ENCODE measurements around the gene MYBBP1A.

Gene MYBBP1A

DNA sequence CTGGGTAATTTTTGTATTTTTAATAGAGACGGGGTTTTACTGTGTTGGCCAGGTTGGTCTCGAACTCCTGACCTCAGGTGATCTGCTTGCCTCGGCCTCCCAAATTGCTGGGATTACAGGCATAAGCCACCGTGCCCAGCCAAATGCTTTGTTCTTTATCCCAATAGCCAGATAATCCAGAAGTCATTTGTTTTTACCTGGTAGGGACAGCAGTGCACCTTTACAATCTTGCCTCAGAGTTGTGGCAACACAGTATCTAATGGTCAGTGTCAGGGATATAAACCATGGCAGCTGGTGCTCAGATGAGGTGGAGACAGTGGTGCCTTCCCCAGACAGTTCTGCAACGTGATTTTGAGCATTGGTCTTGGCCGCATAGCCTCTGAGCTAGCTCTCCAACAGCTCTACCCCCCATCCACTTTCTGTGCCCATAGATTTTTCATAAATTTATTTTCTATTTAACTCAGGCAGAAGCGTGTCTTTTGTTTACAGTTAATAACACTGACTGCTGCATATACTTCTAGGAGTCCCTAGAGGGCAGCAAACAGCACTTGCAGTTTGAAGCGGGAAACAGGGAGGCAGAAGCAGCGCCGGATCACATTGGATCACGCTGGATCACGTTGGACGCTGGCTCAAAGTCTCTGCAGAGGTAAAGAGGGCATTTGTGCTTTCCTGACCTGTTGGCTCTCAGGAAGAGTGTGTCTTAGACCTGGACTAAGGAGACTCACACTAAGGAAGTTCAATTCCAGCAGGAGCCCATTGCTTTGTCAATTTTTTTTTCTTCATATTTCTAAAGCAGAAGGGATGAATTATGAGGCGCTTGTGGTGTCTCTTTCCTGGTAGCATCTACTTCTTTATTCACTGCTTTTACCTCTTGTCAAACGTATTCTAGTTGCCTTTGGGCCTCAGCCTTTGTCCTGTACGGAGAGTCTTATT is 10.3 kb upstream of the MYBBP1A start:
- FAIRE-seq = peak; percentile 46

- no peak for FAIRE-seq
These were observed 7.1 kb upstream of the MYBBP1A start for GRCh38 chr17:4562015-4562969.

- peak; percentile 33 for FAIRE-seq
These were observed 5.7 kb upstream of the MYBBP1A start for GRCh38 chr17:4560837-4561256.

GRCh38 chr17:4560421-4560820 is 5.2 kb upstream of the MYBBP1A start, which contains the start of gene GGT6:
Gene GGT6 (minus strand): TSS chr17:4560577. CDS start chr17:4560521, 56 bp downstream.
- no peak for FAIRE-seq

DNA sequence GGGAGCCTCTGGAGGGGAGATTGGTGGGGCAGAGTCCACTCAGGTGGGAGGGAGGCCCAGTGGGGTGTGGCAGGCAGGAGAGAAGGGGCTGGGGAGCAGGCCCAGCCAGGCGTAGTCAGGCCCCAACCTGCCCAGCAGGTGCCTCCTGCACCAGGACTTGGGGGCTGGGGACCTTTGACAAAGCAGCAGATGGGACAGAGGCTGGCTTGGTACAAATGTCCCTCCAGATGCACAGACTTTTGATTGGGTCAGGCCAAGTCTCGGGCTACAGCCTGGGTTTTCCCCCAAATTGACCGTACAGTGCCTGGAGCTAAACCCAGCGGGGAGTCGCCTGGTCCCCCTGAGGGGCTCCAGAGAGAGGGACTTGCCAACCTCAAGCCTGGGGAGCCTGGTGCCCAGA is 4.8 kb upstream of the MYBBP1A start:
- no peak for FAIRE-seq

DNA sequence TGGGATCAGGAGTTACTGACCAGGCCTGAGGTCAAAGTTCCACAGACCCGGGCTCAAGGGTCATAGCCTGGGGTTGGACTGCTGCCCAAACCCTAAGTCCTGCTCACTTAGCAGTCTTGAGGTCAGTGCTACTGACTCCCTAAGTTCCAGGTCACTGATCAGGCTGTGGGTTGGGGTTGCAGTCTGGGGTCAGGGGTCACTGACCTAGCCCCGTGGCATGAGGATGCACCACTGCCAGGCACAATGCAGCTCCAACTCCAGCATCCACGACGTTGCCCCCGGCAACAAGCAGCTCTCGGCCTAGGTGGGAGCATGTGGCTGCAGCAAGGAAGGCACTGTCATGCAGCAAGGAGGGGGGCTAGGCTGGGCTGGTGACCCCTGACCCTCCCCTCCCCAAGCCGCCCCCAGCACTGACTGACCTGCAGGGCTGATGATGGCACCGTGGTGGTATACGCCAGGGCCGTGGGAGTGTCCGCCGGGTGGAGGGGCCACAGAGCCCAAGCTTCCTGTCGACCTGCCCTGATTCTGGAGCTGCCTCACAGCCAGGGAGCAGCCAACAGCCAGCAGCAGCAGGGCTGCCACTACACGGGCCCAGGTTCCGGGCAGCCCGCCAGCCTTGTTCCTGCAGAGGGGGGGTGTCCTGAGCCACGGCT is 4.1 kb upstream of the MYBBP1A start:
- FAIRE-seq = no peak

DNA sequence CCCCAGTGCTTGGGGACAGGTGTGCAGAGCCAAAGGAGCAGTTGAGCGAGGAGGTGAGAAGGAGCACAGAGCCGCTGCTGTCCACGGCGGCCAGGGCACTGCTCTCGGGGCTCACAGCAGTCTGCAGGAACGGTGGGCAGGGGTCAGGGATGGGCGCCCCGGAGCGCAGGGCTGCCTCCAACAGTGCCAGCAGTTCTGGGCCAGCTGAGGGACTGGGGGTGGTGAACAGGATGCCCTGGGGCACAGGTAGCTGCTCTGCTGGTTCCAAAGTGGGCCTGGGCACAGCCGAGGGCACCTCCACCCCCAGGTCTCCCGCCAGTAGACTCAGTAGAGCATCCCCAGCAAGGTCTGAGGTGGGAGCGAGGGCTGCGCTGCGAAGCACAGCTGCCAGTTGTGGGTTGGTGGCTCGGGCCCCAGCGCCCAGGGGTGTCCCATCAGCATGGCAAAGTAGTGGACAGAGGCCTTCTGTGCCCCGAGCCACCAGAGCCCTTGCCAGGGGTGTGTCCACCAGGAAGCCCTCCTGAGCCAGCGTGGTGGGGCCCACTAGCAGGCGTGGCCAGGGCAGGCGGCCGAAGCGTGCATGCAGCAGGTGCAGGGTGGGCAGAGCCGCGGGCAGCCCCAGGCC is 3.3 kb upstream of the MYBBP1A start:
- no peak for FAIRE-seq

- FAIRE-seq = no peak
These were observed 2.6 kb upstream of the MYBBP1A start for GRCh38 chr17:4557626-4558346.

DNA sequence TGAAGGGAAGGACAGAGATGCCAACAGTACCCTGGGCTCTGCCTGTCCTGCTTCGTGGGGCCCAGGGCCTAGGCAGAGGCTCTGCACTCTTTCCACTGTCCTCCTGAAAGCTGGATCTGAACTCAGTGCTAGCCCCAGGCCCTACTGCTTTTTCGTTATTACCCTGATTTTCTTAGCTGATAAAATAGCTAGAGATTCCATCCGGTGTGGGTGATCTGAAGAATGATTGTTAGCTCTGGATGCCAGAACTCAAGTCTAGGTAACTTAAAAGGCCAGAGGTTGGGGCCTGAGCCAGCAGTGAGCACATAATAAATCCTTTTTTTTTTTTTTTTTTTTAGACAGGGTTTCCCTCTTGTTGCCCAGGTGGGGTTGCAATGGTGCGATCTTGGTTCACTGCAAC is 1.8 kb upstream of the MYBBP1A start:
- FAIRE-seq = no peak

GRCh38 chr17:4555873-4556759 is 932 bp upstream of the MYBBP1A start:
- FAIRE-seq = no peak

GRCh38 chr17:4554441-4554996 is 665 bp downstream of the MYBBP1A start:
- FAIRE-seq = no peak

DNA sequence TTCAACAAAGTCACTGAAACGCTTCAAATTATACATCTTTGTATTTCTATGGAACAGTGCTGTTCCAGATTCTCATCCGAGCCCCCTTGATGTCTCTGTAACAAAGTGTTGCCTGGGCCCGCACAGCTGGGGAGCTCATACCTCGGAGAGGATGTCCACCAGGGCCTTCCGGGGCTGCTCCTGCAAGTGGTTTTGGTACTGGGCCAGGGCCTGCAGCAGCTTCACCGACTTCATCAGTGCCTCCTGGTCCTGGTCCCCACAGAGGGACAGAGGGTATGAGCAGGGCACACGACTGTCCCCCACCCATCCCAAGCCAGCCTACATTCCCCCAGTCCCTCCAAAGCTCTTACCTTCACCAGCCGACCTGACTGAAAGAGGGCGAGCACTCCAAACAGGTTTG is 1.5 kb downstream of the MYBBP1A start:
- no peak for FAIRE-seq

DNA sequence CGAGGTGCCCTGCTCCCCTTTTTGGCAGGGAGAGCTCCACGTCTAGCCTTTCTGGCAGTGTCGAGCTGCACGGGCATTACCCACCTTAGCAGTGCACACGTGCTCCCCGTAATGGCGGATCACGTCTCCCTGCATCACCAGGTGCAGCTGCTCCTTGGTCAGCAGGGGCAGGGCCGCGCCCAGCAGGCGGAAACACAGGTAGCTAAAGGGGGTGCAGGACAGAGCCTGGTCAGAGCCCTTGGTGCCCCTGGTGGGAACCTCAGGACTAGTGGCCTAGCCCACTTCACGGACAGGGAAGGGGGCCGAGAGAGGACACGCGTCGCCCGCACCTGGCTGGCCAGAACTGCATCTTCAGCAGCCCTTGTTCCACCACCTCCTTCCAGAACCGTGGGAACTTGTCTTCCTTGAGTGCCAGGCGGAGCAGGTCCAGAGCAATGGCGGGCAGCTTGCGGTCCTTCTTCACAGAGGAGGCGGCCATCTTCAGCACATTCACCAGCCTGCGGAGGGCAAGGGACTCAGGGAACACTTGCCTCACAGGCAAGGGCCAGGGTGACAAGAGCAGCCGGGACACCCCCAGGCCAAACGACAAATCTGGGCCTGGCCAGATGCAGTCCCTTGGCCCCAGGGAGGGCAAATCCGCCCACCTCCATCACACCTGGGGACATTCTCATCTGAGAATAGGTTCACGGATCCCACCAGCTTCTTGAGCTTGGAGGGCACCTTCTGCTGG is 3.2 kb downstream of the MYBBP1A start:
- FAIRE-seq = no peak

DNA sequence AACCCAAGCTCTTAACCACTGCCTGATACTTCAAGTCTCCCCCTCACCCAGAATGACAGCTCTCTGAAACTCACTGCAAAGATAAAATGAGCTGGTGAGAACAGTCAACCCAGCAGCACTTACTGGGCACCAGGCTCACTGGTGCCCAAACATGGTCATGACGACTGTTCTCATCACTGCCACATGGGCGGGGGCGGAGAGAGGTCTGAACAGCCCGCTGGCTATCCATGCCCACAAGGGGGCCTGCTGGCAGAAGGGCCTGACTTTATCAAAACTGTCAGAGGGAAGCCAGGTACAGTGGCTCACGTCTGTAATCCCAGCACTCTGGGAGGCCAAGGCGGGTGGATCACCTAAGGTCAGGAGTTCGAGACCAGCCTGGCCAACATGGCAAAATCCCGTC is 4.0 kb downstream of the MYBBP1A start:
- FAIRE-seq = no peak

- FAIRE-seq = no peak
These were observed 4.6 kb downstream of the MYBBP1A start for GRCh38 chr17:4550534-4551039.

GRCh38 chr17:4549781-4550533 is 5.2 kb downstream of the MYBBP1A start:
- FAIRE-seq = no peak

- no peak for FAIRE-seq
These were observed 6.3 kb downstream of the MYBBP1A start for GRCh38 chr17:4548721-4549531.

- FAIRE-seq = no peak
These were observed 7.1 kb downstream of the MYBBP1A start for GRCh38 chr17:4548061-4548461.
